HPDE6-E6E7 (cell line): Measurements from ENCODE around the gene TAF4B.
"Not testable (repeated sequence)": the region's sequence is repeated elsewhere in the genome, so short reads cannot be mapped to it uniquely, and the experiment has no call there.

ENCODE experiments used
- DNase-seq: peaks from one replicate; pipeline ENCODE4 v3.0.0; 2011; ENCODE audit warnings: missing footprints; ENCODE audit errors: extremely low spot score

TAF4B gene

GRCh38 chr18:26422472-26423162 is 196.4 kb downstream of the TAF4B start:
- no peak for DNase-seq

GRCh38 chr18:26424428-26425147 is 198.3 kb downstream of the TAF4B start:
- no peak for DNase-seq

- no peak for DNase-seq
Measured at GRCh38 chr18:26425148-26425531, 198.9 kb downstream of the TAF4B start.

- DNase-seq = peak; percentile 76
Measured at GRCh38 chr18:26429535-26430226, 203.4 kb downstream of the TAF4B start.

- DNase-seq = no peak
Measured at GRCh38 chr18:26432651-26433424, 206.6 kb downstream of the TAF4B start.

DNA sequence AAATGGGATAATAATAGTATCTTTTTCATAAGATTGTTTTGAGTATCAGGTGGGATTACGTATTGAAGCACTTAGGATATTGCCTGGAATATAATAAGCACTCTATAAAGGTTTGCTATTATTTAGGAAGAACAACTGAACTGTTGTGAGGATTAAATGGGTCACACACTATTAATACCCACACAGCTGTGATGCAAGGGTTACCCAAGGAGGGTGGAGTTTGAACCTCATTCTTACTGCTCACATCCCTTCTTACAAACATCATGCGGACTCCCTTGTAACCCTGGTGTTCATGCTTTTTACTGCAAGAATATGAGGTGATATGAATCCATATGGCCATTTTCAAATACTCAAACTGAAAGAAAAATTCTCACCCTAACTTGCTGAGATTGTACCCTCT is 208.6 kb downstream of the TAF4B start:
- no peak for DNase-seq

DNA sequence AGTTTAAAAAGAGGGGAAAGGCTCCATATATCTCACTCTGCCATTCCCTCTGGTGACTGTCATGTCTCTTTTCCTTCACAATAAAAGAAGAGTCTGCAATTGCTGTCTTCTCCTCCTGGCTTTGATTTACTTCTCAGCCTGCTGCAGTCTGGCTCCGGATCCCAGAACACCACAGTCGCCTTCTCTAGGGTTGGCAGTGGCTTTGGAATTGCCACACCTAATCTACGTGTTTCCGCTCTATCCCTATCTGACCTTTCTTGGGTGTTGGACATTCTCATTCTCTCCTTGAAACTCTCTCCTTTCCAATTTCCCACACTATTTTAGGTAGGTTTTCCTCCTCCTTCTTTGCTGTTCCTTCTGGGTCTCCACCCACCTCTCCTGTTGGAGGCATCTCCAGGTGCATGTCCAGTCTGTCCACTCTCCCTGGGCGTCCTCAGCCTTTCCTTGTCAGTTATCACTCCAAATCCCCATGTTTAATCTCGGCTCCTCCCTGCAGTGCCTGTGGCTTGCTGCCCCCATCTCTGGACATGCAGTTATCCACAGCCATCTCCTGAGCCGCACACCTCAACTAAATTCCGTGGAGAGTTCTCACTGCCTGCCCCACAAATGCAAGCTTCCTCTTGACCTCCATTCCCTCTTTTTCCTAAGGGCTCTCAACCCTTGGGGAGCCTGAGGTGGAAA is 209.3 kb downstream of the TAF4B start:
- DNase-seq = no peak

DNA sequence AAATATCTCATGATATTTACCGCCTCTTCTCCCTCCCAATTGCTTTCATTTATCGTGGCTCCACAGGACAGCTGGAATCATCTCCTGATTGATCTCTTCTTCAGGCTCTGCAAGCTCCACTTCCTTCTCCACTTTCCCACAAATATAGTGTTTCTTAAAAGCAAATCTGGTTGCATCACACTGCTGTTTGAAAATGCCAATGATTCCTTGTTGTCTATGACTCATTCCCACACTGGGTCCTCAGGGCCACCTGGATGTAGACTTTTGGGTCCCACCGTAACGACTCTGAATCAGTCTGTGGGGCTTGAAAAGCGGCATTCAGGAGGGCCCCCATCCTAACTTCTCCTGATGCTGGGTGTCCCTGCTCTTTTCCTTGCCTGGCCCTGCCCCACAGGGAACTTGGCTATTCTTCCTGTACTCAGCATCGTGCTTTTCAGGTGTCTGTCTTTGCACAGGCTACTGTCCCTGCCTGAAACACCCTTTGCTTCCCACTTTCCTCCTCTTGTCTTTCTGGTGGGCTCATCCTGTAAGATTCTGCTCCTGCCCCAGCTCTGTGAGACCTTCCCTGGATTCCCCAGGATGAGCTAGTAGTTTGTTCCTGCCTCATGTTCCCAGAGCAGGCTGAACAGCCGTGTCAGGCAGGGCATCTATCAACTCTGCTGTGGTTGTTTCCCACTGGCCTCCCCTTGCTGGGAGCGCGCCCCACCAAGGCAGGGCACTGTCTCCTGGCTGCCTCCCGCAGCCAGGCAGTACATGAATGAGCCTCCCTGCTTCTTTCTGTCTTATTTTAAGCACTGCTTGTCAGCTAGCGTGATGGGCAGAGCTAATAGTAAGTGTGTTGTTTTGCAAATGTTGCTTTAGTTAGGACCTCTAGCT is 210.2 kb downstream of the TAF4B start:
- peak; percentile 40 for DNase-seq

DNA sequence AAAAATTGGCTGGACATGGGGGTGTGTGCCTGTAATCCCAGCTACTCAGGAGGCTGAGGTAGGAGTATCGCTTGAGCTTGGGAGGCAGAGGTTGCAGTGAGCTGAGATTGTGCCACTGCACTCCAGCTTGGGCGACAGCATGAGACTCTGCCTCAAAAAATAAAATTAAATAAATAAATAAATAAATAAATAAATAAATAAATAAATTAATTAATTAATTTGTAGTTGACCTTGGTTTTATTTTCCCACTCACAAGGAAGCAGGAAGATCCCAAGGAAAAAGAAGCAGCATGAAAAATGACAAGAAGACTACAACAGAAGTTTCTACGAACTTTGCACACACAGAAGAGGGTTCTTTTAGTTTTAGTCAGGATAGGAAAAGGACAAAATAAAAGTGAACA is 211.4 kb downstream of the TAF4B start:
- not testable (repeated sequence) for DNase-seq

DNA sequence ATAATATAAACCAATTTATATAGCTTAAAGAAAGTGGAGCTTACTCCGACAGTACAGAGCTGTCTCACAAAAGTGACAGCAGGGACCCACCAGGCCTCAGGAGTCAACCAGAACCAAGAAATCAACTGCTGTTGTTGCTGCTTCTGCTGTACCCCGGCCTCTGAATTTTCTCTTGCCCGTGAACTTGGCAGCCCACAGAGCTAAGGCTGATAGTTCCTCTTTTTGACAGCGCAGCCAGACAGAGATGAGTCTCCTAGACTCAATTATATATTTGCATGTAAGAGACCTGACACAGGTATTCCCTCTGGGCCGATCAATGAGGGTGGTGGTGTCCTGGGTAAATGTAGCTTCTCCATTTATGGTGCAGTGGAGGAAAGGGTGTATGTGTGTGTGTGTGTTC is 212.7 kb downstream of the TAF4B start:
- DNase-seq = no peak

DNA sequence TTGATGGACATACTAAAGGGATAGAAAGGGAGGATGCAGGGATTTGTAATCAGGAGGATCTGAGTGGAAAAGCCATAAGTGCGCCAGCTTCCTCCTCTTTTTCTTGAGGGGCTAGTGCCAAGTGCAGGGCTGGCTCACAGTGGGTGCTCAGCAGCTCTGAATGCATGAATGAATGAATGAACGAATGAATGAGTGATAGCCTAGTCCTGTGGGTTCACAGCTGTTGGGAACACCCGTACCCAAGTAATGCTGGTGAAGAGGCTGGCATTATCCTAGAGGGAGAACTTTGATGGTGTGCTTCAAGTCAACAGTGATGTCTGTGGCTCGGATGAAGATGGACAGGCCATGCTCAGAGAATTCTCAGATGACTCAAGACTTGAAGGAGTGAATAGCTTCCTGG is 213.3 kb downstream of the TAF4B start:
- DNase-seq = no peak

DNA sequence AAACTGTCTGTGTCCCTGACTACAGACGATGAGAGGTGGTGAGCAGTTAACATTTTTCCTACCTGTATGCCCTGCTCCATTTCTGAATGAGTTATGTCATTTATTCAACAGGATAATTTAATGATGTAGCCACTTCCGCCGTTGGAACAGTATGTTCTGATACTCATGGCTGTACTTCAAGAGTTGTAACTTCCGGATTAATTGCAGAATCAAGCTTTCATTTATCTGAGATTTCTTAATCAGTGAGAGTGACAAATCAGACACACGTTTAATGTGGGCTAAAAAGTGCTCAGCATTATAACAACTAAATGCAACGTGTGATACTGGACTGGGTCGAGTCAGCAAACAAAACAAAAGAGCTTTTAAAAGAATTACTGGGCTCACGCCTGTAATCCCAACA is 214.4 kb downstream of the TAF4B start:
- no peak for DNase-seq
